H9 (cell line): Measurements from ENCODE around the gene ANKRD36C. TPM values are rescaled to one million over a fixed set of nuclear protein-coding genes. Genes with fewer than 3 reads are reported as not detected.
"Not testable (repeated sequence)": the region's sequence is repeated elsewhere in the genome, so short reads cannot be mapped to it uniquely, and the experiment has no call there.

Experiments used
- DNase-seq: peaks from one replicate; pipeline ENCODE4 v3.0.0-alpha.2; 2017
- H2AFZ ChIP-seq: one replicate; pipeline ENCODE4 v1.6.1; 2013; ENCODE audit warnings: mild to moderate bottlenecking, low read length, control low read depth, moderate library complexity
- H2AK5ac ChIP-seq: 2 replicates; pipeline ENCODE4 v1.6.1; 2013; ENCODE audit warnings: low read length, control low read depth, mixed read lengths; ENCODE audit not compliant: insufficient read length
- H2BK120ac ChIP-seq: one replicate; pipeline ENCODE4 v1.6.1; 2013; ENCODE audit warnings: low read depth, mild to moderate bottlenecking, low read length, control low read depth, inconsistent platforms; ENCODE audit not compliant: poor library complexity, severe bottlenecking
- H2BK12ac ChIP-seq: 2 replicates; pipeline ENCODE4 v1.6.1; 2013; ENCODE audit warnings: low read length, control low read depth, mixed read lengths, low read depth; ENCODE audit not compliant: insufficient read length
- H2BK15ac ChIP-seq: 2 replicates; pipeline ENCODE4 v1.6.1; 2013; ENCODE audit warnings: low read depth, low read length, control low read depth
- H2BK20ac ChIP-seq: one replicate; pipeline ENCODE4 v1.6.1; 2013; ENCODE audit warnings: low read depth, mild to moderate bottlenecking, low read length, control low read depth, inconsistent platforms; ENCODE audit not compliant: poor library complexity, severe bottlenecking
- H2BK5ac ChIP-seq: 2 replicates; pipeline ENCODE4 v1.6.1; 2013; ENCODE audit warnings: low read length, control low read depth, mixed read lengths; ENCODE audit not compliant: insufficient read length
- H3K14ac ChIP-seq: 2 replicates; pipeline ENCODE4 v1.6.1; 2013; ENCODE audit warnings: low read length, control low read depth; ENCODE audit not compliant: insufficient read depth
- H3K18ac ChIP-seq: 2 replicates; pipeline ENCODE4 v1.6.1; 2013; ENCODE audit warnings: low read depth, mild to moderate bottlenecking, mixed read lengths, low read length, control low read depth; ENCODE audit not compliant: insufficient read length
- H3K23ac ChIP-seq: 2 replicates; pipeline ENCODE4 v1.6.1; 2013; ENCODE audit warnings: low read length, control low read depth, mixed read lengths, low read depth; ENCODE audit not compliant: insufficient read length
- H3K23me2 ChIP-seq: 2 replicates; pipeline ENCODE4 v1.6.1; 2013; ENCODE audit warnings: low read depth, mild to moderate bottlenecking, mixed read lengths, low read length, control low read depth; ENCODE audit not compliant: insufficient read length, poor library complexity, severe bottlenecking
- H3K27ac ChIP-seq: 2 replicates; pipeline ENCODE4 v1.5.1; 2013; ENCODE audit warnings: low read length, control low read depth, mixed read lengths, low read depth; ENCODE audit not compliant: insufficient read length
- H3K27me3 ChIP-seq: 2 replicates; pipeline ENCODE4 v1.6.1; 2013; ENCODE audit warnings: low read length, control low read depth, inconsistent platforms; ENCODE audit not compliant: insufficient read depth
- H3K4ac ChIP-seq: 2 replicates; pipeline ENCODE4 v1.6.1; 2013; ENCODE audit warnings: low read depth, mild to moderate bottlenecking, control low read depth, inconsistent platforms, low read length, moderate library complexity
- H3K4me1 ChIP-seq: 2 replicates; pipeline ENCODE4 v1.6.1; 2013; ENCODE audit warnings: low read length, control low read depth, inconsistent platforms; ENCODE audit not compliant: insufficient read depth
- H3K4me2 ChIP-seq: 2 replicates; pipeline ENCODE4 v1.6.1; 2013; ENCODE audit warnings: low read length, control low read depth, mixed read lengths; ENCODE audit not compliant: insufficient read length, insufficient read depth
- H3K56ac ChIP-seq: 2 replicates; pipeline ENCODE4 v1.6.1; 2013; ENCODE audit warnings: low read depth, mild to moderate bottlenecking, mixed read lengths, low read length, control low read depth; ENCODE audit not compliant: insufficient read length
- H3K79me1 ChIP-seq: 2 replicates; pipeline ENCODE4 v1.6.1; 2013; ENCODE audit warnings: low read depth, mild to moderate bottlenecking, moderate library complexity, low read length, control low read depth, inconsistent platforms; ENCODE audit not compliant: insufficient read depth, poor library complexity, severe bottlenecking
- H3K79me2 ChIP-seq: 2 replicates; pipeline ENCODE4 v1.6.1; 2013; ENCODE audit warnings: low read length, control low read depth, inconsistent platforms; ENCODE audit not compliant: insufficient read depth
- H3K9ac ChIP-seq: 2 replicates; pipeline ENCODE4 v1.6.1; 2013; ENCODE audit warnings: low read length, control low read depth, mixed read lengths; ENCODE audit not compliant: insufficient read length; ENCODE audit errors: extremely low read depth
- H3K9me3 ChIP-seq: one replicate; pipeline ENCODE4 v1.6.1; 2013; ENCODE audit warnings: low read depth, low read length, inconsistent platforms; ENCODE audit not compliant: control insufficient read depth
- H3T11ph ChIP-seq: one replicate; pipeline ENCODE4 v1.6.1; 2013; ENCODE audit warnings: mild to moderate bottlenecking, low read length, control low read depth, inconsistent platforms
- H4K20me1 ChIP-seq: one replicate; pipeline ENCODE4 v1.6.1; 2013; ENCODE audit not compliant: control insufficient read depth, insufficient read length, insufficient read depth
- H4K5ac ChIP-seq: 2 replicates; pipeline ENCODE4 v1.6.1; 2013; ENCODE audit warnings: low read depth, mild to moderate bottlenecking, mixed read lengths, low read length, control low read depth; ENCODE audit not compliant: insufficient read length
- H4K8ac ChIP-seq: replicated peaks from 2 replicates; pipeline ENCODE4 v1.6.1; 2013; ENCODE audit warnings: low read length, control low read depth, mixed read lengths, low read depth; ENCODE audit not compliant: insufficient read length
- H4K91ac ChIP-seq: 2 replicates; pipeline ENCODE4 v1.6.1; 2013; ENCODE audit warnings: low read depth, mild to moderate bottlenecking, moderate library complexity, mixed read lengths, low read length, control low read depth; ENCODE audit not compliant: insufficient read length
- H3K27ac Mint-ChIP-seq, 3 experiments: 2 replicates in 2 of 3; 3 replicates in 1 of 3; pipeline ENCODE4 v1.8.0; 2020 to 2021; ENCODE audit warnings: mixed read lengths in 3 of 3, mild to moderate bottlenecking in 1 of 3, moderate library complexity in 1 of 3
- H3K27me3 Mint-ChIP-seq: 2 replicates; pipeline ENCODE4 v1.8.0; 2021; ENCODE audit warnings: low read depth, mild to moderate bottlenecking, moderate library complexity, mixed read lengths
- H3K36me3 Mint-ChIP-seq, 3 experiments: 2 replicates in 2 of 3; 3 replicates in 1 of 3; pipeline ENCODE4 v1.8.0; 2020 to 2021; ENCODE audit warnings: low read depth in 3 of 3, mixed read lengths in 3 of 3; ENCODE audit not compliant: insufficient read depth in 1 of 3
- H3K4me1 Mint-ChIP-seq, 2 experiments: 2 replicates each; pipeline ENCODE4 v1.8.0; 2020; ENCODE audit warnings: mixed read lengths in 2 of 2
- H3K4me3 Mint-ChIP-seq, 2 experiments: 2 replicates in 1 of 2; 3 replicates in 1 of 2; pipeline ENCODE4 v1.8.0; 2020 to 2021; ENCODE audit warnings: mild to moderate bottlenecking in 2 of 2, mixed read lengths in 2 of 2, moderate library complexity in 1 of 2
- H3K9me3 Mint-ChIP-seq, 2 experiments: 2 replicates in 1 of 2; 3 replicates in 1 of 2; pipeline ENCODE4 v1.8.0; 2020; ENCODE audit warnings: mild to moderate bottlenecking in 2 of 2, mixed read lengths in 2 of 2, moderate library complexity in 1 of 2
- WGBS: extraction: QIAGEN DNeasy Blood & Tissue Kit; methylation state at CpG from one replicate; pipeline ENCODE4 v1.1.7; 2013; ENCODE audit warnings: missing lambda C conversion rate, low lambda C conversion rate, mixed read lengths; ENCODE audit not compliant: insufficient read length; ENCODE audit errors: extremely low coverage; 5-methylcytosine and 5-hydroxymethylcytosine counted together
- total RNA-seq: library from RNA; stranded (reverse); gene quantifications from 2 replicates; pipeline ENCODE4 v1.2.1, GENCODE V29; 2021

The ANKRD36C gene
- total RNA-seq, 1 experiment from 2014 or later: 8.2 TPM

DNA sequence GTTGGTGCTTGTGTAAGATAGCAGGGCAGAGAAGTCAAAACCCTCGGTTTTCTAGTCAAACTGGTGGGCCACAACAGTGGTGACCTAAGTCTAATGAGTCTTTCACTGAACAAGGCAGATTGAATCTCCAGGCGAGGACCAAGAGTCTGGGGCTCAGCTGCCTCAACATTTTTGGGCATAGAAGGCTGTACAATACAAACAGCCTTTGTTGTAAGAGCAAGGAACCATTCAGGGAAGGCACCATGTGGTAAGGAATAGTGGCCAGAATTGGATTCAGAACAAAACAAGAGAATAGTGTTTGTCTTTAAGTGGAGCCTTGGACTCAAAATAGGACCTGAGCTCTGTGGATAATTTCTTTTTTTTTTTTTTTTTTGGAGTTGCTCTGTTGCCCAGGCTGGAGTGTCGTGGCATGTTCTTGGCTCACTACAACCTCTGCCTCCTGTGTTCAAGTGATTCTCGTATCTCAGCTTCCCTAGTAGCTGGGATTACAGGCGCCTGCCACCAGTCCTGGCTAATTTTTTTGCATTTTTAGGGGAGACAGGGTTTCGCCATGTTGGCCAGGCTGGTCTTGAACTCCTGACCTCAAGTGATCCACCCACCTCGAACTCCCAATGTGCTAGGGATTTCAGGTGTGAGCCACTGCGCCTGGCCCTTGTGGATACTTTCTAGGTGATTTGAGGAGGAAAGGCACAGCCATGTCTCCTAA, 20.6 kb upstream of the ANKRD36C start:
- H2AK5ac ChIP-seq, H3K9me3 Mint-ChIP-seq, H3K4ac ChIP-seq, H3T11ph ChIP-seq, H2AFZ ChIP-seq, H2BK20ac ChIP-seq, H2BK12ac ChIP-seq, H3K9ac ChIP-seq, H3K9me3 ChIP-seq, H2BK120ac ChIP-seq, H2BK15ac ChIP-seq, H3K4me1 ChIP-seq, DNase-seq, H3K4me2 ChIP-seq, H3K36me3 Mint-ChIP-seq, H3K23me2 ChIP-seq, H2BK5ac ChIP-seq, H3K79me2 ChIP-seq, H3K27ac ChIP-seq, H3K4me1 Mint-ChIP-seq, H3K56ac ChIP-seq, H3K18ac ChIP-seq, H3K27ac Mint-ChIP-seq, H3K27me3 ChIP-seq, H3K23ac ChIP-seq, H4K8ac ChIP-seq, H4K20me1 ChIP-seq, H3K79me1 ChIP-seq, H4K91ac ChIP-seq, H3K14ac ChIP-seq, H3K27me3 Mint-ChIP-seq, H3K4me3 Mint-ChIP-seq, H4K5ac ChIP-seq: not testable (repeated sequence)
- no CpG with 5 or more reads among the region's 8 CpGs for WGBS
